Ishikawa (cell line): ENCODE results near the gene NAA25.

ENCODE experiments used
- EP300 ChIP-seq: IDR thresholded peaks from 2 replicates; pipeline ENCODE4 v1.6.1; 2012; ENCODE audit warnings: borderline replicate concordance
- FOXM1 ChIP-seq: IDR thresholded peaks from 2 replicates; pipeline ENCODE4 v1.6.1; 2012; ENCODE audit warnings: low read depth, borderline replicate concordance
- MAX ChIP-seq: IDR thresholded peaks from 2 replicates; pipeline ENCODE4 v1.6.1; 2012

DNA sequence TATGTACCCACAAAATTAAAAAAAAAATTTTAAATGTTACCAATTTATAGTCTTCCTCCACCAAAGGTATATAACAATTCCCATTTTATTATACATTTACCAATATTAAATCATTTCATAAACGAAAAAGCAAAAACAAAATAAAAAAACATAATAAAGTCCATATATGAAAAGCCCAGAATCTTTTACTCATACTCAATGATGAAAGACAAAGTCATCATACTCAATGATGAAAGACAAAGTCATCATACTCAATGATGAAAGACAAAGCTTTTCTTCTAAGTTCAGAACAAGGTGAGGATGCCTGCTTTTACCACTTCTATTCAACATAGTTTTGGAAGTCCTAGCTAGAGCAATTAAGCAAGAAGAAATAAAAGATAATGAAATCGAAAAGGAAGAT is 123.8 kb downstream of the NAA25 start:
- no peak for TF ChIP-seq MAX
- no peak for TF ChIP-seq EP300
- no peak for TF ChIP-seq FOXM1
